Stimulated activated CD4-positive, alpha-beta T cell treated with anti-CD3 and anti-CD28 coated beads, Interleukin-12 subunit alpha, Interleukin-12 subunit beta, amount 100 ng/mL, for 24 hours (primary cell): ENCODE measurements around the gene GAGE12G.
"Not testable (repeated sequence)": the region's sequence is repeated elsewhere in the genome, so short reads cannot be mapped to it uniquely, and the experiment has no call there.

Experiments
- DNase-seq, 2 experiments: peaks; one replicate each; pipeline ENCODE4 v3.0.0-alpha.2; 2020; ENCODE audit warnings: low read depth in 2 of 2

The GAGE12G gene, protein sequence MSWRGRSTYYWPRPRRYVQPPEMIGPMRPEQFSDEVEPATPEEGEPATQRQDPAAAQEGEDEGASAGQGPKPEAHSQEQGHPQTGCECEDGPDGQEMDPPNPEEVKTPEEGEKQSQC

GRCh38 chrX:49570100-49570499 lies at the start of gene GAGE12G:
TSS of gene GAGE12G (plus strand) at chrX:49570400. CDS start at chrX:49571555, 1,155 bp downstream.
- not testable (repeated sequence) for DNase-seq

GRCh38 chrX:49531877-49532276 lies 38.3 kb upstream of the GAGE12G start, which contains the start of gene GAGE12C:
TSS of gene GAGE12C (plus strand) at chrX:49532177. CDS start at chrX:49533332, 1,155 bp downstream.
- not testable (repeated sequence) for DNase-seq

- not testable (repeated sequence) for DNase-seq
These were observed 28.8 kb upstream of the GAGE12G start, which contains the start of gene GAGE12D for GRCh38 chrX:49541433-49541832. TSS of gene GAGE12D (plus strand) at chrX:49541733. CDS start at chrX:49542888, 1,155 bp downstream.

- not testable (repeated sequence) for DNase-seq
These were observed 19.2 kb upstream of the GAGE12G start, which contains the start of gene GAGE12E for GRCh38 chrX:49550989-49551388. TSS of gene GAGE12E (plus strand) at chrX:49551289. CDS start at chrX:49552444, 1,155 bp downstream.

DNA sequence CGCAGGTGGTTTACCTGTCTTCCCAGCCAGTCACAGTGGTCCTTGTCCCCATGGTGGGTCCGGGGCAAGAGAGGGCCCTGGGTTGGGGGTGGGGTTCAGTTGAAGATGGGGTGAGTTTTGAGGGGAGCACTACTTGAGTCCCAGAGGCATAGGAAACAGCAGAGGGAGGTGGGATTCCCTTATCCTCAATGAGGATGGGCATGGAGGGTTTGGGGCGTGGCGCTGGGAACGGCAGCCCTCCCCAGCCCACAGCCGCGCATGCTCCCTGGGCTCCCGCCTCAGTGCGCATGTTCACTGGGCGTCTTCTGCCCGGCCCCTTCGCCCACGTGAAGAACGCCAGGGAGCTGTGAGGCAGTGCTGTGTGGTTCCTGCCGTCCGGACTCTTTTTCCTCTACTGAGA lies 9.7 kb upstream of the GAGE12G start, which contains the start of gene GAGE12F:
Gene GAGE12F (plus strand): TSS at position 301 of the 400 bp plus-strand sequence. CDS start 1,155 bp downstream, outside the sequence.
- not testable (repeated sequence) for DNase-seq

GRCh38 chrX:49568728-49569127 lies 1.5 kb upstream of the GAGE12G start:
- not testable (repeated sequence) for DNase-seq

GRCh38 chrX:49569152-49569551 lies 1.0 kb upstream of the GAGE12G start:
- DNase-seq: not testable (repeated sequence)

DNA sequence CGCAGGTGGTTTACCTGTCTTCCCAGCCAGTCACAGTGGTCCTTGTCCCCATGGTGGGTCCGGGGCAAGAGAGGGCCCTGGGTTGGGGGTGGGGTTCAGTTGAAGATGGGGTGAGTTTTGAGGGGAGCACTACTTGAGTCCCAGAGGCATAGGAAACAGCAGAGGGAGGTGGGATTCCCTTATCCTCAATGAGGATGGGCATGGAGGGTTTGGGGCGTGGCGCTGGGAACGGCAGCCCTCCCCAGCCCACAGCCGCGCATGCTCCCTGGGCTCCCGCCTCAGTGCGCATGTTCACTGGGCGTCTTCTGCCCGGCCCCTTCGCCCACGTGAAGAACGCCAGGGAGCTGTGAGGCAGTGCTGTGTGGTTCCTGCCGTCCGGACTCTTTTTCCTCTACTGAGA lies 9.4 kb downstream of the GAGE12G start, which contains the start of gene GAGE12H:
Gene GAGE12H (plus strand): TSS at position 301 of the 400 bp plus-strand sequence. CDS start 1,155 bp downstream, outside the sequence.
- DNase-seq: not testable (repeated sequence)

DNA sequence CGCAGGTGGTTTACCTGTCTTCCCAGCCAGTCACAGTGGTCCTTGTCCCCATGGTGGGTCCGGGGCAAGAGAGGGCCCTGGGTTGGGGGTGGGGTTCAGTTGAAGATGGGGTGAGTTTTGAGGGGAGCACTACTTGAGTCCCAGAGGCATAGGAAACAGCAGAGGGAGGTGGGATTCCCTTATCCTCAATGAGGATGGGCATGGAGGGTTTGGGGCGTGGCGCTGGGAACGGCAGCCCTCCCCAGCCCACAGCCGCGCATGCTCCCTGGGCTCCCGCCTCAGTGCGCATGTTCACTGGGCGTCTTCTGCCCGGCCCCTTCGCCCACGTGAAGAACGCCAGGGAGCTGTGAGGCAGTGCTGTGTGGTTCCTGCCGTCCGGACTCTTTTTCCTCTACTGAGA lies 19.0 kb downstream of the GAGE12G start, which contains the start of gene GAGE2A:
Gene GAGE2A (plus strand): TSS at position 301 of the 400 bp plus-strand sequence. CDS start 1,155 bp downstream, outside the sequence.
- DNase-seq: not testable (repeated sequence)

GRCh38 chrX:49589769-49590478 lies 19.7 kb downstream of the GAGE12G start:
- not testable (repeated sequence) for DNase-seq

DNA sequence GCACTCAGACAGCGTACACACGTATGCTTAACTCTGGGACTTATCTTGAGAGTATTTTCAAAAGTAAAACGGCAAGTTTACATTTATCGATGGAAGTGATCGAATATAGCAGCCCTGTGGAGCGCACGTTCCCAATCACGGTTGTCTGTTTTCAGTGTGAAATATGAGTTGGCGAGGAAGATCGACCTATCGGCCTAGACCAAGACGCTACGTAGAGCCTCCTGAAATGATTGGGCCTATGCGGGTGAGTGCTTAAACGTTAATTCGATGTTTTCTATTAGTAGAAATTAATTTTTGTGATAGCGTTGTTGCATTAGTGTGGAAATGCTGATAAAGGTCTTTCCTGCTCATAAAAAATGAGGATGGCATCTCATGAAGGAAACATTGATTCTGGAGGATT lies 20.3 kb downstream of the GAGE12G start:
- not testable (repeated sequence) for DNase-seq

DNA sequence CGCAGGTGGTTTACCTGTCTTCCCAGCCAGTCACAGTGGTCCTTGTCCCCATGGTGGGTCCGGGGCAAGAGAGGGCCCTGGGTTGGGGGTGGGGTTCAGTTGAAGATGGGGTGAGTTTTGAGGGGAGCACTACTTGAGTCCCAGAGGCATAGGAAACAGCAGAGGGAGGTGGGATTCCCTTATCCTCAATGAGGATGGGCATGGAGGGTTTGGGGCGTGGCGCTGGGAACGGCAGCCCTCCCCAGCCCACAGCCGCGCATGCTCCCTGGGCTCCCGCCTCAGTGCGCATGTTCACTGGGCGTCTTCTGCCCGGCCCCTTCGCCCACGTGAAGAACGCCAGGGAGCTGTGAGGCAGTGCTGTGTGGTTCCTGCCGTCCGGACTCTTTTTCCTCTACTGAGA lies 28.5 kb downstream of the GAGE12G start, which contains the start of gene GAGE1:
Gene GAGE1 (plus strand): TSS at position 301 of the 400 bp plus-strand sequence. CDS start 1,155 bp downstream, outside the sequence.
- DNase-seq: not testable (repeated sequence)

DNA sequence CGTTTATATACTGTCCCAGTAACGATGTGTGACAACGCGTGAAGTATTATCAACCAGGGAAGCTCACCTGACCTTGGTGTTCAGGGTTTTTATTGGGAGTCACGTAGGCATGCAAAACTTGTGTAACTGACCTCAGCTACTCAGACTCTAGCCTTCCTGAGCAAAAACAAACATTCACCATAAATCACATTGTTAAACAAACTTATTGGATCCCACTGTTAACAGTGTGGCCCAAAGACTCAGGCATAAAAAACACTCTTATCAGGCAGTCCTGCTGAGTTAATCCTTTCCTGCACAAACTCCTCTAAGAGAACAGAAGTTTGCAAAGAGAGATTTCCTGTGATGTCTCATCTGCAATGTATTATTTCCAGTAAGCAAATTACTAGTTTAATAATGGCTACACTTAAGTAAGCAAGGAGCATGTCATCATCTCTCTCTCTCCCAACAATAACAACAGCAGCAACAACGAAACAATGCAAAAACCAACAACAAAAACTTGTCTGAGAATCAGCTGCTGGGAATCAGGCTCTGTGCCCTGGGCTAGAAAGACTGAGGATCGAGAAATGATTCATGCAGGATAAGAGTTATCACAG lies 40.6 kb downstream of the GAGE12G start:
- no peak for DNase-seq

GRCh38 chrX:49618574-49618973 lies 48.4 kb downstream of the GAGE12G start:
- no peak for DNase-seq
